ENCODE data around the gene RLF.

DNA sequence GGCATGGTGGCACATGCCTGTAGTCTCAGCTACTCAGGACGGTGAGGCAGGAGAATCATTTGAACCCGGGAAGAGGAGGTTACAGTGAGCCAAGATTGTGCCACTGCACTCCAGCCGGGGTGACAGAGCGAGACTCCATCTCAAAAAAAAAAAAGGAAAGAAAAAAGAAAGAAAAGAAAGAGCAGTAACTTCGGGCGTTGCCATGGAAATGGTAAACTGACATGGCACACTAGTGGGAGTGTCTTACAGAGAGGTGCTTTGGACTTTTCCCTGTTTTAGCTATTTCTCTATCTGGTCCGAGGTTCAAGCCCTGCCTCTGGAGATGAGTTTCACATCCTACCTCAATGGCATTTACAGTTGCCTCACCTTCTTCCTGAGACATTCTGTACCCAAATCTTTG is 41.1 kb upstream of the RLF start:
- TF ChIP-seq EZH2 (IDR thresholded peaks at IDR 0.05; ENCODE audit: low read length): no peak
- TF ChIP-seq, protein P1, sequence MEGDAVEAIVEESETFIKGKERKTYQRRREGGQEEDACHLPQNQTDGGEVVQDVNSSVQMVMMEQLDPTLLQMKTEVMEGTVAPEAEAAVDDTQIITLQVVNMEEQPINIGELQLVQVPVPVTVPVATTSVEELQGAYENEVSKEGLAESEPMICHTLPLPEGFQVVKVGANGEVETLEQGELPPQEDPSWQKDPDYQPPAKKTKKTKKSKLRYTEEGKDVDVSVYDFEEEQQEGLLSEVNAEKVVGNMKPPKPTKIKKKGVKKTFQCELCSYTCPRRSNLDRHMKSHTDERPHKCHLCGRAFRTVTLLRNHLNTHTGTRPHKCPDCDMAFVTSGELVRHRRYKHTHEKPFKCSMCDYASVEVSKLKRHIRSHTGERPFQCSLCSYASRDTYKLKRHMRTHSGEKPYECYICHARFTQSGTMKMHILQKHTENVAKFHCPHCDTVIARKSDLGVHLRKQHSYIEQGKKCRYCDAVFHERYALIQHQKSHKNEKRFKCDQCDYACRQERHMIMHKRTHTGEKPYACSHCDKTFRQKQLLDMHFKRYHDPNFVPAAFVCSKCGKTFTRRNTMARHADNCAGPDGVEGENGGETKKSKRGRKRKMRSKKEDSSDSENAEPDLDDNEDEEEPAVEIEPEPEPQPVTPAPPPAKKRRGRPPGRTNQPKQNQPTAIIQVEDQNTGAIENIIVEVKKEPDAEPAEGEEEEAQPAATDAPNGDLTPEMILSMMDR (optimal IDR thresholded peaks at IDR 0.05 in 1 of 3, IDR thresholded peaks at IDR 0.05 in 1 of 3, conservative IDR thresholded peaks at IDR 0.05 in 1 of 3; ENCODE audit: extremely low read depth in 1 of 3, insufficient read depth in 2 of 3, low read length in 3 of 3): no peak
